ENCODE results near the gene IQCC.
A peak's percentile ranks its signal among the peaks of the same experiment; 100 is the strongest.

Gene IQCC

GRCh38 chr1:32216566-32216965, 11.1 kb downstream of the IQCC start:
- Histone ChIP-seq H3K36me3 (ENCODE audit: control insufficient read depth, insufficient read depth, low read length) (peaks cover 9% of the 10 kb centered on the region), H3K27me3 (replicated peaks; ENCODE audit: control insufficient read depth, insufficient read depth, low read length) (no peaks in the 10 kb centered on the region), H3K4me3 (replicated peaks; ENCODE audit: low read depth, low read length) (no peak overlapping the region)
- DNase-seq (ENCODE audit: extremely low read depth, insufficient read length) = no peak
- no peak for TF ChIP-seq CTCF (IDR thresholded peaks at IDR 0.05; ENCODE audit: insufficient read depth, low read length, poor library complexity, severe bottlenecking)

GRCh38 chr1:32219022-32219421, 13.6 kb downstream of the IQCC start:
- no peak for DNase-seq (ENCODE audit: extremely low read depth, insufficient read length)
- H3K27me3 ChIP-seq (replicated peaks; ENCODE audit: control insufficient read depth, insufficient read depth, low read length) = no peaks in the 10 kb centered on the region
- TF ChIP-seq CTCF (IDR thresholded peaks at IDR 0.05; ENCODE audit: insufficient read depth, low read length, poor library complexity, severe bottlenecking) = no peak
- peaks cover 10% of the 10 kb centered on the region for H3K36me3 ChIP-seq (ENCODE audit: control insufficient read depth, insufficient read depth, low read length)
- H3K4me3 ChIP-seq (replicated peaks; ENCODE audit: low read depth, low read length) = no peak overlapping the region

GRCh38 chr1:32220746-32221580, 15.5 kb downstream of the IQCC start:
- DNase-seq (ENCODE audit: extremely low read depth, insufficient read length) = no peak
- TF ChIP-seq CTCF (IDR thresholded peaks at IDR 0.05; ENCODE audit: insufficient read depth, low read length, poor library complexity, severe bottlenecking) = no peak
- H3K36me3 ChIP-seq (ENCODE audit: control insufficient read depth, insufficient read depth, low read length) = peaks cover 10% of the 10 kb centered on the region

GRCh38 chr1:32221581-32221979, 16.1 kb downstream of the IQCC start:
- H3K27me3 ChIP-seq (replicated peaks; ENCODE audit: control insufficient read depth, insufficient read depth, low read length) = no peaks in the 10 kb centered on the region
- H3K36me3 ChIP-seq (ENCODE audit: control insufficient read depth, insufficient read depth, low read length) = peaks cover 13% of the 10 kb centered on the region
- no peak for DNase-seq (ENCODE audit: extremely low read depth, insufficient read length)
- peak overlapping the region; percentile 85 for H3K4me3 ChIP-seq (replicated peaks; ENCODE audit: low read depth, low read length)
- no peak for TF ChIP-seq CTCF (IDR thresholded peaks at IDR 0.05; ENCODE audit: insufficient read depth, low read length, poor library complexity, severe bottlenecking)

More at GRCh38 chr1:32220746-32221580, 15.5 kb downstream of the IQCC start:
- Histone ChIP-seq H3K27me3 (replicated peaks; ENCODE audit: control insufficient read depth, insufficient read depth, low read length) (no peaks in the 10 kb centered on the region), H3K4me3 (replicated peaks; ENCODE audit: low read depth, low read length) (peak overlapping the region; percentile 85)

GRCh38 chr1:32221980-32222755, 16.7 kb downstream of the IQCC start, which contains the start of the genes EIF3I and TMEM234:
EIF3I (plus strand) TSS chr1:32222407; CDS start chr1:32222442, 35 bp downstream.
TMEM234 (minus strand) TSS chr1:32222353; CDS start chr1:32222322, 31 bp downstream.
- peak within 1 kb of the TSS; percentile 85 for H3K4me3 ChIP-seq (replicated peaks; ENCODE audit: low read depth, low read length)
- H3K27me3 ChIP-seq (replicated peaks; ENCODE audit: control insufficient read depth, insufficient read depth, low read length) = no peaks in the 10 kb centered on the region
- peak; percentile 77 for DNase-seq (ENCODE audit: extremely low read depth, insufficient read length)
- peaks cover 11% of the 10 kb centered on the region for H3K36me3 ChIP-seq (ENCODE audit: control insufficient read depth, insufficient read depth, low read length)
- no peak for TF ChIP-seq CTCF (IDR thresholded peaks at IDR 0.05; ENCODE audit: insufficient read depth, low read length, poor library complexity, severe bottlenecking)

Data from GM06990 (cell line).